Glomerular endothelial cell (primary cell): ENCODE results near the gene KRTAP10-11. TPM values are rescaled to one million over a fixed set of nuclear protein-coding genes. Genes with fewer than 3 reads are reported as not detected.
"Not testable (repeated sequence)": the region's sequence is repeated elsewhere in the genome, so short reads cannot be mapped to it uniquely, and the experiment has no call there.

Source experiments
- DNase-seq: peaks from one replicate; pipeline ENCODE4 v3.0.0-alpha.2; 2011; ENCODE audit warnings: low read depth, low spot score; ENCODE audit errors: extremely low read depth
- total RNA-seq: library from RNA; depleted of rRNA; stranded (reverse); fragments of >200 nt; gene quantifications from 2 replicates; pipeline ENCODE4 v1.2.3, GENCODE V29; 2015

KRTAP10-11 gene
- total RNA-seq, 1 donor from 2014 or later, result not detected

- not testable (repeated sequence) for DNase-seq
Measured at GRCh38 chr21:44637851-44638348, 8.3 kb upstream of the KRTAP10-11 start.

GRCh38 chr21:44638506-44639330, 7.5 kb upstream of the KRTAP10-11 start:
- DNase-seq, result not testable (repeated sequence)

- no peak for DNase-seq
Measured at GRCh38 chr21:44639331-44639655, 6.9 kb upstream of the KRTAP10-11 start.

GRCh38 chr21:44640761-44641160, 5.5 kb upstream of the KRTAP10-11 start:
- DNase-seq, result no peak

- no peak for DNase-seq
Measured at GRCh38 chr21:44643741-44644310, 2.4 kb upstream of the KRTAP10-11 start.

- no peak for DNase-seq
Measured at GRCh38 chr21:44644878-44645277, 1.3 kb upstream of the KRTAP10-11 start.

GRCh38 chr21:44647222-44647552, 973 bp downstream of the KRTAP10-11 start:
- no peak for DNase-seq

- no peak for DNase-seq
Measured at GRCh38 chr21:44648557-44649311, 2.5 kb downstream of the KRTAP10-11 start.

- DNase-seq, result no peak
Measured at GRCh38 chr21:44649521-44650100, 3.4 kb downstream of the KRTAP10-11 start.

- DNase-seq, result no peak
Measured at GRCh38 chr21:44650265-44650972, 4.2 kb downstream of the KRTAP10-11 start.

GRCh38 chr21:44650973-44651675, 4.9 kb downstream of the KRTAP10-11 start:
- no peak for DNase-seq

- no peak for DNase-seq
Measured at GRCh38 chr21:44653123-44653522, 6.9 kb downstream of the KRTAP10-11 start.

- DNase-seq, result no peak
Measured at GRCh38 chr21:44653656-44654575, 7.7 kb downstream of the KRTAP10-11 start.

GRCh38 chr21:44654576-44655175, 8.5 kb downstream of the KRTAP10-11 start, which contains the start of gene KRTAP12-4:
KRTAP12-4 (minus strand) TSS chr21:44654659; CDS start chr21:44654614, 45 bp downstream.
- no peak for DNase-seq

- no peak for DNase-seq
Measured at GRCh38 chr21:44656868-44657267, 10.7 kb downstream of the KRTAP10-11 start.

- no peak for DNase-seq
Measured at GRCh38 chr21:44657635-44658540, 11.7 kb downstream of the KRTAP10-11 start, which contains the start of gene KRTAP12-3. KRTAP12-3 (plus strand) TSS chr21:44657932; CDS start chr21:44657980, 48 bp downstream.

- DNase-seq, result no peak
Measured at GRCh38 chr21:44658541-44658910, 12.3 kb downstream of the KRTAP10-11 start.
